Esophagus squamous epithelium (tissue), 5 donors: ENCODE results near the gene GPN2. TPM values are rescaled to one million over a fixed set of nuclear protein-coding genes. Genes with fewer than 3 reads are reported as not detected.

Experiments used
- DNase-seq: peaks from one replicate; lab custom pipeline; 2025; lab: John Stamatoyannopoulos, UW
- H3K27ac ChIP-seq, 4 donors: fragments of 200-600 bp; sonication (generic); one replicate each; pipeline ENCODE4 v1.5.1; 2016 to 2019; ENCODE audit warnings: mild to moderate bottlenecking in 1 of 4
- H3K27me3 ChIP-seq, 4 donors: fragments of 200-600 bp; sonication (generic); 1 replicate in 3 of 4; 2 replicates in 1 of 4; pipeline versions ENCODE4 v1.5.1 to v1.6.0; 2017 to 2021; ENCODE audit warnings: antibody characterized with exemption in 1 of 4
- H3K36me3 ChIP-seq, 3 donors: fragments of 200-600 bp; sonication (generic); one replicate each; pipeline ENCODE4 v1.5.1; 2016 to 2019
- H3K4me1 ChIP-seq, 3 donors: fragments of 200-600 bp; sonication (generic); one replicate each; pipeline ENCODE4 v1.5.1; 2017 to 2019
- H3K4me3 ChIP-seq, 4 donors: fragments of 200-600 bp; sonication (generic); 1 replicate in 3 of 4; 2 replicates in 1 of 4; pipeline ENCODE4 v1.5.1; 2016 to 2019; ENCODE audit warnings: mild to moderate bottlenecking in 2 of 4, moderate library complexity in 1 of 4
- H3K9me3 ChIP-seq, 3 donors: fragments of 200-600 bp; sonication (generic); one replicate each; pipeline ENCODE4 v1.5.1; 2016 to 2019
- POLR2A ChIP-seq, 4 donors: fragments of 450-650 bp; IDR thresholded peaks; one replicate each; pipeline ENCODE4 v1.6.1; 2017; ENCODE audit warnings: antibody characterized with exemption in 4 of 4, mild to moderate bottlenecking in 4 of 4, moderate library complexity in 3 of 4
- WGBS, 2 donors: methylation state at CpG; one replicate each; pipeline ENCODE4 v1.1.5; 2018; 5-methylcytosine and 5-hydroxymethylcytosine counted together
- intact Hi-C: fragments of 100-400 bp; cut with DNase I; formaldehyde crosslinking; loops from one replicate; pipeline ENCODE4 v1.15.0; 2022
- total RNA-seq, 4 donors: library from RNA; depleted of rRNA; stranded (reverse); fragments of >200 nt; gene quantifications; one replicate each; pipeline ENCODE4 v1.1.0, GENCODE V29; 2016
- TF ChIP-seq, protein P1 (sequence below), 6 experiments: fragments of 450-650 bp in 4 of 6; fragments of 200-600 bp in 2 of 6; sonication (generic) in 2 of 6; IDR thresholded peaks; one replicate each; pipeline ENCODE4 v1.5.1; 2016 to 2019; ENCODE audit warnings: antibody characterized with exemption in 6 of 6, mild to moderate bottlenecking in 4 of 6, moderate library complexity in 4 of 6
- donor health status: DM: yes; HTN: yes; CAD: no.

Gene GPN2
- total RNA-seq, 4 donors from 2014 or later, result 4.9 to 10.8 (median 9.4) TPM

DNA sequence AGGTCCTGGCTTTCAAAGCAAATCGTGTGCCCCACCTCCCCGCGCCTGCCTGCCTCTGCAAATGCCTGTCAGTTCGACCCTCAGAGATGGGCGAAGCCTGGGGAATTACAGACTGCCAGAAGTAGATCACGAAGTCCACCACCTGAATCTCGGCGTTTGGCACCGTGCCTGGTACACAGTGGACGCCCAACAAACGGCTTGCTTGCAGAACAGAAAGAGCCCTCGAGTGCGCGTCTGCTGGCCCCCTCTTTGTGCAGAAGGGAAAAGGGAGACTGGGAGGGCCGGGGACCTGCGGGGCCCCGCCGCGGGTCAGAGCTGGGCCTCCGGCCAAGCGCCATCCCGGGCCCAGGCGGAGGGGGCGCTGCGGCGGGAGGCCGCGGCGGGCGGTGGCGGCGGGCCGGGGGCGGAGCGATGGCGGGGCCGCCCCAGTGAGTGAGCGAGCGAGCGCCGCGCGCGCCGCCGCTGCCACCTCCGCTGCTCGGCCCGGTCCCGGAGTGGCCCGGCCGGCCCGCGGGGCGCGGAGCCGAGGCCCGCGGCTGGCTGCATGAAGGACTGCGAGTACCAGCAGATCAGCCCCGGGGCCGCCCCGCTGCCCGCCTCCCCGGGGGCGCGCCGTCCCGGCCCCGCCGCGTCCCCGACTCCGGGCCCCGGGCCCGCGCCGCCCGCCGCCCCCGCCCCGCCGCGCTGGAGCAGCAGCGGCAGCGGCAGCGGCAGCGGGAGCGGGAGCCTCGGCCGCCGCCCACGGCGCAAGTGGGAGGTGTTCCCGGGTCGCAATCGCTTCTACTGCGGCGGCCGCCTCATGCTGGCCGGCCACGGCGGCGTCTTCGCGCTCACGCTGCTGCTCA lies 63.6 kb downstream of the GPN2 start, which contains the start of gene ZDHHC18:
TSS of gene ZDHHC18 (plus strand) at position 428 of the 845 bp plus-strand sequence. CDS start at position 545, 117 bp downstream.
- Histone ChIP-seq H3K27ac (peak within 1 kb of the TSS; percentile 84 to 94 (median 92)), H3K4me1 (peaks cover 39 to 63% (median 41%) of the 10 kb centered on the region in 3 donors), H3K36me3 (peaks cover 0 to 21% (median 0%) of the 10 kb centered on the region in 3 donors), H3K9me3 (no peaks in the 10 kb centered on the region), H3K4me3 (peak within 1 kb of the TSS; percentile 81 to 94 (median 87)), H3K27me3 (no peaks in the 10 kb centered on the region)
- WGBS, 2 donors, result 0 to 1% methylated on average over 3 to 25 of the region's 107 CpGs
- intact Hi-C loops, result no loop called here
- peak in 1 of 4 donors; percentile 28 for TF ChIP-seq POLR2A (IDR thresholded peaks at IDR 0.05)
- TF ChIP-seq, protein P1, sequence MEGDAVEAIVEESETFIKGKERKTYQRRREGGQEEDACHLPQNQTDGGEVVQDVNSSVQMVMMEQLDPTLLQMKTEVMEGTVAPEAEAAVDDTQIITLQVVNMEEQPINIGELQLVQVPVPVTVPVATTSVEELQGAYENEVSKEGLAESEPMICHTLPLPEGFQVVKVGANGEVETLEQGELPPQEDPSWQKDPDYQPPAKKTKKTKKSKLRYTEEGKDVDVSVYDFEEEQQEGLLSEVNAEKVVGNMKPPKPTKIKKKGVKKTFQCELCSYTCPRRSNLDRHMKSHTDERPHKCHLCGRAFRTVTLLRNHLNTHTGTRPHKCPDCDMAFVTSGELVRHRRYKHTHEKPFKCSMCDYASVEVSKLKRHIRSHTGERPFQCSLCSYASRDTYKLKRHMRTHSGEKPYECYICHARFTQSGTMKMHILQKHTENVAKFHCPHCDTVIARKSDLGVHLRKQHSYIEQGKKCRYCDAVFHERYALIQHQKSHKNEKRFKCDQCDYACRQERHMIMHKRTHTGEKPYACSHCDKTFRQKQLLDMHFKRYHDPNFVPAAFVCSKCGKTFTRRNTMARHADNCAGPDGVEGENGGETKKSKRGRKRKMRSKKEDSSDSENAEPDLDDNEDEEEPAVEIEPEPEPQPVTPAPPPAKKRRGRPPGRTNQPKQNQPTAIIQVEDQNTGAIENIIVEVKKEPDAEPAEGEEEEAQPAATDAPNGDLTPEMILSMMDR (IDR thresholded peaks at IDR 0.05), result peak in 5 of 6 experiments; percentile 22 to 79 (median 69)
- DNase-seq, result no peak

Other genes with a start within 250 kb of the GPN2 start
- gene ARID1A, start 194.3 kb downstream of the GPN2 start, total RNA-seq, result 10 to 100 TPM; 23.9 to 60.2 (median 43.5) TPM
- 10 to 100 TPM in 3 of 4 donors, 1 to 10 TPM in 1; 9.9 to 20.9 (median 13.1) TPM for gene PIGV, start 102.3 kb downstream of the GPN2 start, total RNA-seq
- 10 to 100 TPM; 24.5 to 34.4 (median 29.4) TPM for gene ZDHHC18, start 63.6 kb downstream of the GPN2 start, total RNA-seq
- gene SFN, start 27.1 kb downstream of the GPN2 start, total RNA-seq, result 1,000 to 10,000 TPM; 1,060 to 2,609 (median 1,818) TPM
- 10 to 100 TPM in 1 of 4 donors, 1 to 10 TPM in 3; 6.9 to 11.2 (median 7.6) TPM for gene GPATCH3, start 10.2 kb upstream of the GPN2 start, total RNA-seq
- not detected for gene NR0B2, start 23.7 kb upstream of the GPN2 start, total RNA-seq
- gene NUDC, start 31.5 kb upstream of the GPN2 start, total RNA-seq, result 10 to 100 TPM; 45.2 to 50.3 (median 46.1) TPM
- gene KDF1, start 70.2 kb upstream of the GPN2 start, total RNA-seq, result 10 to 100 TPM; 18.4 to 25.6 (median 19.6) TPM
- gene TRNP1, start 103.4 kb upstream of the GPN2 start, total RNA-seq, result 100 to 1,000 TPM in 1 of 4 donors, 10 to 100 TPM in 3; 26.9 to 208 (median 64.5) TPM
- gene TENT5B, start 122.6 kb upstream of the GPN2 start, total RNA-seq, result 100 to 1,000 TPM in 3 of 4 donors, 10 to 100 TPM in 1; 76.9 to 263 (median 112) TPM